ENCODE results near the gene SCAMP4. TPM values are rescaled to one million over a fixed set of nuclear protein-coding genes. Genes with fewer than 3 reads are reported as not detected.

SCAMP4 gene
- total and polyA plus RNA-seq, 2 donors (not counting 1 experiment from before 2014, with no cell fraction given): 16.9 to 29.7 TPM

- no peaks in the 10 kb centered on the region for H3K27me3 ChIP-seq (ENCODE audit: control insufficient read depth, insufficient read depth, low read length)
- peaks cover 2% of the 10 kb centered on the region for H3K9me3 ChIP-seq (ENCODE audit: control insufficient read depth, insufficient read depth, low read depth, low read length)
These were observed 27.2 kb downstream of the SCAMP4 start for GRCh38 chr19:1932395-1932794.

GRCh38 chr19:1933244-1933643, 28.0 kb downstream of the SCAMP4 start:
- H3K9me3 ChIP-seq (ENCODE audit: control insufficient read depth, insufficient read depth, low read depth, low read length): peaks cover 2% of the 10 kb centered on the region
- H3K4me3 ChIP-seq (replicated peaks in 1 of 4; ENCODE audit: control extremely low read depth in 1 of 4, insufficient read depth in 1 of 4, low read depth in 3 of 4, low read length in 4 of 4): no peak overlapping the region
- no peaks in the 10 kb centered on the region for H4K20me1 ChIP-seq (ENCODE audit: control insufficient read depth, extremely low read depth, insufficient read depth, low read length)
- peaks cover 3% of the 10 kb centered on the region for H3K4me1 ChIP-seq (ENCODE audit: control insufficient read depth, extremely low read depth, insufficient read depth, low read length)
- H3K9ac ChIP-seq (ENCODE audit: insufficient read depth, low read length): no peak overlapping the region
- no peak for DNase-seq (ENCODE audit: low read depth in 2 of 2)
- no peak overlapping the region for H2AFZ ChIP-seq (ENCODE audit: low read length)
- no peak for TF ChIP-seq CTCF (conservative IDR thresholded peaks at IDR 0.05 in 1 of 2, IDR thresholded peaks at IDR 0.05 in 1 of 2; ENCODE audit: low read depth in 1 of 2, low read length in 2 of 2)
- no peak for TF ChIP-seq EZH2 (IDR thresholded peaks at IDR 0.05; ENCODE audit: low read length, missing control alignments)
- no peaks in the 10 kb centered on the region for H3K79me2 ChIP-seq (ENCODE audit: control insufficient read depth, insufficient read depth, low read length)
- no peaks in the 10 kb centered on the region for H3K36me3 ChIP-seq (ENCODE audit: control insufficient read depth, insufficient read depth, low read length)
- no peaks in the 10 kb centered on the region for H3K27me3 ChIP-seq (ENCODE audit: control insufficient read depth, insufficient read depth, low read length)
- no peak overlapping the region for H3K4me2 ChIP-seq (ENCODE audit: extremely low read depth, insufficient read depth, low read length)
- H3K27ac ChIP-seq (ENCODE audit: insufficient read depth, low read length): no peak overlapping the region

More at GRCh38 chr19:1932395-1932794, 27.2 kb downstream of the SCAMP4 start:
- no peak overlapping the region for H3K4me3 ChIP-seq (replicated peaks in 1 of 4; ENCODE audit: control extremely low read depth in 1 of 4, insufficient read depth in 1 of 4, low read depth in 3 of 4, low read length in 4 of 4)
- no peak overlapping the region for H2AFZ ChIP-seq (ENCODE audit: low read length)
- H3K4me1 ChIP-seq (ENCODE audit: control insufficient read depth, extremely low read depth, insufficient read depth, low read length): peaks cover 3% of the 10 kb centered on the region
- no peaks in the 10 kb centered on the region for H3K36me3 ChIP-seq (ENCODE audit: control insufficient read depth, insufficient read depth, low read length)
- H3K27ac ChIP-seq (ENCODE audit: insufficient read depth, low read length): no peak overlapping the region
- H3K4me2 ChIP-seq (ENCODE audit: extremely low read depth, insufficient read depth, low read length): no peak overlapping the region
- no peaks in the 10 kb centered on the region for H3K79me2 ChIP-seq (ENCODE audit: control insufficient read depth, insufficient read depth, low read length)
- DNase-seq (ENCODE audit: low read depth in 2 of 2): no peak
- H3K9ac ChIP-seq (ENCODE audit: insufficient read depth, low read length): no peak overlapping the region
- no peaks in the 10 kb centered on the region for H4K20me1 ChIP-seq (ENCODE audit: control insufficient read depth, extremely low read depth, insufficient read depth, low read length)
- TF ChIP-seq EZH2 (IDR thresholded peaks at IDR 0.05; ENCODE audit: low read length, missing control alignments) (no peak), CTCF (conservative IDR thresholded peaks at IDR 0.05 in 1 of 2, IDR thresholded peaks at IDR 0.05 in 1 of 2; ENCODE audit: low read depth in 1 of 2, low read length in 2 of 2) (no peak)

- no peak for DNase-seq (ENCODE audit: low read depth in 2 of 2)
- Histone ChIP-seq H2AFZ (ENCODE audit: low read length) (no peak overlapping the region), H3K4me2 (ENCODE audit: extremely low read depth, insufficient read depth, low read length) (no peak overlapping the region), H3K4me1 (ENCODE audit: control insufficient read depth, extremely low read depth, insufficient read depth, low read length) (peaks cover 3% of the 10 kb centered on the region), H3K79me2 (ENCODE audit: control insufficient read depth, insufficient read depth, low read length) (no peaks in the 10 kb centered on the region), H3K36me3 (ENCODE audit: control insufficient read depth, insufficient read depth, low read length) (no peaks in the 10 kb centered on the region), H3K9ac (ENCODE audit: insufficient read depth, low read length) (no peak overlapping the region), H4K20me1 (ENCODE audit: control insufficient read depth, extremely low read depth, insufficient read depth, low read length) (no peaks in the 10 kb centered on the region), H3K27me3 (ENCODE audit: control insufficient read depth, insufficient read depth, low read length) (no peaks in the 10 kb centered on the region), H3K9me3 (ENCODE audit: control insufficient read depth, insufficient read depth, low read depth, low read length) (peaks cover 2% of the 10 kb centered on the region), H3K27ac (ENCODE audit: insufficient read depth, low read length) (no peak overlapping the region), H3K4me3 (replicated peaks in 1 of 4; ENCODE audit: control extremely low read depth in 1 of 4, insufficient read depth in 1 of 4, low read depth in 3 of 4, low read length in 4 of 4) (no peak overlapping the region)
- TF ChIP-seq EZH2 (IDR thresholded peaks at IDR 0.05; ENCODE audit: low read length, missing control alignments): no peak
- no peak for TF ChIP-seq CTCF (conservative IDR thresholded peaks at IDR 0.05 in 1 of 2, IDR thresholded peaks at IDR 0.05 in 1 of 2; ENCODE audit: low read depth in 1 of 2, low read length in 2 of 2)
These were observed 28.7 kb downstream of the SCAMP4 start for GRCh38 chr19:1933942-1934341.

All from fibroblast of lung (primary cell).